IPS DF 4.7 (cell line): ENCODE data around the gene SLC7A8.

ENCODE experiments used
- DNase-seq: peaks from one replicate; pipeline ENCODE4 v3.0.0-alpha.2; 2013; ENCODE audit warnings: low spot score; ENCODE audit errors: extremely low read depth

The SLC7A8 gene

DNA sequence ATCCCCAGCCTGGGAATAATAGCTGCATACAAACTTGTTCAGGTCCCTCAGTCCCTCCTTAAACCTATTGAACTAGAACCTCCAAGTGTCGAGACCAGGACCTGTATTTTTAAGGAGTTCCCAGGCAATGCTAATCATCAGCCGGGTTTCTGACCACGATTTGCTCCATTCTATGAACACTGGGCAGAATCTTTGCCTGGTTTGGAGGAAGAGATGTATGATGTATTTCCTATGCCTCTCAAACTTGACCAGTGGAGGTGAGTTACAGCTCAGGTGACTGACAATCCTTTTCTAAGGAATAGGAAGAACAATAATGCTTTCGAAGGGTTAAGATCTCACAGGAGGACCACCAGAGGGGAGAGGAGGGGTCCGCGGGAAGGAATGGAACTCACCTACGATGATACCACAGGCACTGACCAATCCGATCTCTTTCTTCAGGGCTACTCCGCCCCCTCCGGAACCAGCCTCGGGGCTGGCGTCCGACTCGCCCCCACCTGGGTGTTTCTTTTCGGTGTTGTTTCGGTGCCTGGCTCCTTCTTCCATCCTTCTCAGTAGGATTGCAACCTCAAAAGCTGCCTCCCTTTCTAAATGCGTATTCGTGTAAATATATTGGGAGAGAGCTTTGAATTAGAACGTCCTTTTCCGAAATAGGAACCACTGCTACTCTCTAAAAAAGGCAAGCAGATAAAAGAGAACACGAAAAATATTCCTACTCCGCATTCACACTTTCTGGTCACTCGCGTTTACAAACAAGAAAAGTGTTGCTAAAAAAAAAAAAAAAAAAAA is 895 bp downstream of the SLC7A8 start:
- peak; percentile 69 for DNase-seq

DNA sequence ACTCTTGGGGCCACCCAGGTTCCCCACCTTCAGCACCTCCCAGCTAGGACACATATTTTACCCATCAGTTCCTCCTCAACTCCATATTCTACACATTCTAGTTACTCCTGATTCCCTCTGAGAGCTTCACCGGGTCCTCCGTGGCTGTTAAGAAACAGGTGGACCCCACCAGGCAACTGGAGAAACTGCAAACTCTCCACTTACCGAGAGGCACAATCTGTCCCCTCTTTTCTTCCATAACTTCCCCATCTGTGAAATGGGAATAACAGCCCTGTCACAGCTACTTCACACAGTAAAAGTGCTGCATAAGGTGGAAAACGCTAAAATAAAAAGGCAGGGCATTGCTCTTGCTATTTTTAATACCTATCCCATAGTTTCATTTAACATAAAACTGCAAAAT is 1.5 kb downstream of the SLC7A8 start:
- no peak for DNase-seq

DNA sequence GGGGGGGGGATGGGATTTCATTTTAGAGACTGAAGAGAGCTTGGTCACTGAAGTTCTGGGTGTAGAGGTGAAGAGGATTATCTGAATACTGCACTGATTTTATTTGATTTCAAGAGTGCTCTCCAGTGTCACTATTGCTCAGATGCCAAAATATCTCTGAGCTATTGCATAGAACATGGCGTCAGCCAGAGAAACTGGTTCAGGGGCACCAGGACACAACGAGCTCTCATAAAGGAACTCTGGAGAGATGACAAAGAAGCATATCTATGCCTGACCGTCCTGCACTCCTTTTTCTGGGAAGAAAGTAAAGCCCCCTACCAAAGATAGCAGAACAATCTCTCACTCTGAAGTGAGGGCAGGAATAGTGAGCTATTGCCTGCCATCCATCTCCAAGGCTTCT is 2.0 kb downstream of the SLC7A8 start:
- no peak for DNase-seq

DNA sequence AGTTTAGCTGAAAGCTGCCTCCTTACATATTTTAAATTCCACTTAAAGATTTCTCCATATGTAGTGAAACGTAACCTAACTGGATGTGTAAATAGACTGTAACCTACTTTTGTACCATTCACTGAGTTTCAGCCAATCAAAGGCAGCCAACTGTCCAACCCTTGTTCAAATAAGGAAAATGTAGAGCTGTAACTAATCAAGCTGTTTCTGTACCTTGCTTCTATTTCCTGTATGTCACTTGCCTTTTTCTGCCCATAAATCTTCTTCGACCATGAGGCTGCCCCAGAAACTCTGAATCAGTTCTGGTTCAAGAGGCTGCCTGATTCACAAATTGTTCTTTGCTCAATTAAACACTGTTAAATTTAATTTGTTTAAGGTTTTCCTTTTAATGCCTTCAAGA is 6.3 kb downstream of the SLC7A8 start:
- DNase-seq = no peak

DNA sequence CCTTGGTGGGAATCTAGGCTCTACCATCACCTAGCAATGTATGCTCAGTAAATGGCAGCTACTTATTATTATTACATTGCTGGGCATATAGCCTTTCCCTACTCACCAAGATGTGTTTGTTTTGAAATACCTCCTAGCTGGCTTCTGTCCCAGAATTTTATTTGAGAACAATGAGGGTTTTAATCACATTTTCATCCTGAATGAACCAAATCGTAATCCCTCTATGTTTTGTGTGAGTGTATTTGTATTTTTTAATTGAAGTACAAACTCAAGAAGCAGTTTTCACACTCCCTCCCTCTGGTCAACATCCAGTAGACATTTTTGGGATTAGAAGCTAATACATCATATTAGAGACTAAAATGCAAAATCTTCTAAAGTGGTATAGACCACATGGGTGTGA is 7.6 kb downstream of the SLC7A8 start:
- no peak for DNase-seq

DNA sequence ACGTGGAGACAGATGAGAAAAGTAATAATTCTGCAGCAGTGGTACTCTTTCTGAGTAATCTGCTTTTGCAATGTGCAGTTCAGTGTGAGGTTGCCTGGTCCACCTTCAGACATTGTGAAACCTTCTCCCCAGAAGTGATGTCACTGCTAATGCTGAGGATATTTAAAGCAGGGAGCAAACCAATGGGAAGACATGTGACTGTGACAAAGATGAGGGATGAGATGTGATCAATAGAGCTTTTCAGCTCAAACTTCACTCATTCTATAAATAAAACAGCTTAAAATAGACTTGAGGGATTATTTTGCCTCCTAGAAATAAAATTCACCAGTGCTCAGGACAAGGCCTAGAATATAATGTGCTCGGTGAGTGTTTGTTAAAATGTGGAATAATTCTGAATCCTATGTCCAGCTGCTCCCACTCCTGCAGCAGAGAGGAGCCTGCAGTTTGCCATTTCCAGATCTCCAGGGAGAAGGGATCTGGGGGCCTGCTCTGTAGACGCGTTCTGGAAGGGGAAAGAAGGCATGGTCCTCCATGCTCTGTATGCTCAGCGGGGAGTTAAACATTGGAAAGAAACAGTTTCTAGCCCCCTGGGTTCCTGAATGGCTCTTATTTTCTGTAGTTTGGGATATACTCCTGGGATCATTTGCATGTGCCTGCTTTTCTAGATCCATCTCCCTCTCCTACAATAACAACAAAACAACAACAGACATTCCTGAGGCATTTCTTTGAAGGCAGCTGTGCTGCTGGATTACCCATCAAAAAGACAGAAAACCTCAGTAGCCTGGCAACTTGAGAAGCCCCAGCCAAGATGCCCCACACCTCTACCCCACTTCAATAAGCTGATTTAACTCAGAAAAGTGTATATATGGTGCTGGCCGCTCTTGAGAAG is 8.9 kb downstream of the SLC7A8 start:
- DNase-seq = no peak

DNA sequence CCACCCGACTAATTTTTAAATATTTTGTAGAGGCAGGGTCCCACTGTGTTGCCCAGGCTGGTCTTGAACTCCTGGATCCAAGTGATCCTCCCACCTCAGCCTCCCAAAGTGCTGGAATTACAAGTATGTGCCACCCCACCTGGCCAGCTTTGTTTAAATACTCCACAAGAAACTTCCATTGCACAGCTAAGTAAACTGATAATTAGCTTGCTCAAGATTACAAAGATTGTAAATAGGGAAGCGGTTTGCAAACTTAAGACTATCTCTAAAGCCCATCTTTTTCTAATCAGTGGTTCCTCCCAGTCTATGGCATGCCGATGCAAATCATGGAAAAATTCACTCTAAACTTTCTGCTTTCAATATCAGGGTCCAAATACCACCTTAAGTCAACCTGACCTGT is 9.7 kb downstream of the SLC7A8 start:
- DNase-seq = no peak

DNA sequence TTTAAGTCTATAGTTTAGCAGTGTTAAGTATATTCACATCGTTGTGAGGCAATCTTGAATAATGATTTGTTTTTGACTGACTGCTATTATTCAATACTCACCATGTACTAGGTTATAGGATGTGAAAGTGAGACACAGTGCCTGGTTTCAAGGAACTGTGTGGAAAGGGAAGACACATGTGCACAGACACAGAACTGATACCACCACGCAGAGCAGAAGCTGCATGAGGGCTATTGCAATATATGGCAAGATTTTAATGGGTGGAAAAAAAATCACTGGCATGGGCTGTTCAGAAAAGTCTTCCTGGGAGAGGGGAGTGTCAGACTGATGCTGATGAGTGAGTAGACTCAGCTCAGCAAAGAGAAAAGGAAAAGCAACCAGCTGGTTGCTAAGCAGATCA is 10.4 kb downstream of the SLC7A8 start:
- no peak for DNase-seq

DNA sequence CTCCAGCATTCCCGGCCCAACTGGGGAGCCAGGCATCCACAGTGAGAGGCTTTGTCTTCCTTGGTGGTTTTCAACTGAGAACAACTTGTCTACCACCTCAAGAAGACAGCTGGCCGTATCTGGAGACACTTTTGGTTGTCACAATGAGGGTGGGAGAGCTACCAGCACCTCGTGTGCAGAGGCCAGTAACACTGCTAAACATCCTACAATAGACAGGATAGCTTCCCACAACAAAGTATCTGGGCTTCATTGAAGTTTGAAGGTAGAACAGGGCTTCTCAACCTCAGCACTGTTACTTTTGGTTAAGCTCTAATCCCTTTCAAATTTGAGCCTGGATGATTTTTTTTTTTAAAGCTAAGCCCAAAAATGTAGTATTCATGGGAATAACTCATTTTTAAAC is 10.9 kb downstream of the SLC7A8 start:
- no peak for DNase-seq

DNA sequence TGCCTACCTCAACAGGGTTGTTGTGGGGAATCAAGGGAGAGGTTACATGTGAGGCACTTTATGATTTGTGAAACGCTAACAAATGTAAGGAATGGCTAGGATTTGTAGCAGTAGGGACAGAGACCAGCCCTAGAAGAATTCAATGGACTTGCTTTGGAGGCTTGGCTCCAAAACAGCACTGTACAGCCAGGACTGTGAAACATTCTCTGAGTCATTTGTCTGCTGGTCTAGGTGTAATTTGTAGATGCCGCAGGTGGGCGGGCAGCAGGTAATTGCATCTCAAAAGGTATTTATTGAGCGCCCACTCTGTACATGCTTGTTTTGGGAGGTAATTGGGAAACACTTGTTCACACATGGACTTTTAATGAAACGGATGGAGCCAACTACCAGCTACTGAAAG is 11.4 kb downstream of the SLC7A8 start:
- no peak for DNase-seq

DNA sequence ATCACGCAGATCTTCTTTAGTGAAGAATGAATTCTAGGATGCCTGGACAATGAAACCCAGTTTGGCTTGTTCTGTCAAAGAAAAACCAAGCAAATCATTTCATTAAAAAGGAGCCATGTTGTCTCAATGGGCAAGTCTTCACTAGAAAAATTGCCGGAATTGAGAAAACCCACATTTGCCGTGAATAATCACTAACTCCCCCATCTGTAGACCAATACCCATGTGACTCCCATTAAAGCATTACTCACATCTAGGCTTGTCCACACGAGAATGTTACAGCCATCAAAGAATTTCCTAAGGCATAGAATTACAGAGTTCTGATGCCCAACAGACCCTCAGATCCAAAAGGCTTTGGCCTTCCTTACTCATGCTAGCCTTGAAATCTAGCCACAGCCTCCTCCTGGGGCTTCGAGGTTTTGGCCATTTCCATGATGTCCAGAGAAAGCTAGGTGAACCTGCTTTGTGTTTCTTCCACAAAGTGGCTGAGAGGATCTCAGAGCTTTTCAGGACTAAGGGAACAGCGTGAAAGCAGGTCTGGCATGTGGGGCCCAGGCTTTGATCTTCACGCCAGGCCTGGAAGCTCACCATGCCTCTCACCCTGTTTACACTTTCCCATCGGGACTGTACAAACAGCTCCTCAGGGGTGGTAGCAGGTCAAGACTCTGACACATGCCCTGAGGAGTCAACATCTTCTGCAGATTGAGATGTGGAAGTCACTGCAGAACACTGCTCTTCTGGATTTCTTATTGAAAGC is 12.1 kb downstream of the SLC7A8 start:
- DNase-seq = no peak

DNA sequence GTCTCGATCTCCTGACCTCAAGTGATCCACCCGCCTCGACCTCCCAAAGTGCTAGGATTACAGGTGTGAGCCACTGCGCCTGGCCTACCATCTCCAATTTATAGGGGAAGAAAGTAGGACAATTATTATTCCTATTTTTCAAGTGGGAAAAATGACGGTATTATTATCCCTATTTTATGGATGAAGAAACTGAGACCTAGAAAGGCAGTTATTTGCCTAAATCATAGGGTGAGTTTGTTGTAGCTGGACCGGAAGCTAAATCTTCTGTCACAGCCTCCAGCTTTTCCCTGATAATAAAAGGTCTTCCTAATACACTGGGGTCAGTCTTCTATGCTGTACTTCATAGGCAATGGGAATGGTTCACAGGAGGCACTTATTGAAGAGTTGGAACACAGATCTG is 13.8 kb downstream of the SLC7A8 start:
- DNase-seq = no peak

DNA sequence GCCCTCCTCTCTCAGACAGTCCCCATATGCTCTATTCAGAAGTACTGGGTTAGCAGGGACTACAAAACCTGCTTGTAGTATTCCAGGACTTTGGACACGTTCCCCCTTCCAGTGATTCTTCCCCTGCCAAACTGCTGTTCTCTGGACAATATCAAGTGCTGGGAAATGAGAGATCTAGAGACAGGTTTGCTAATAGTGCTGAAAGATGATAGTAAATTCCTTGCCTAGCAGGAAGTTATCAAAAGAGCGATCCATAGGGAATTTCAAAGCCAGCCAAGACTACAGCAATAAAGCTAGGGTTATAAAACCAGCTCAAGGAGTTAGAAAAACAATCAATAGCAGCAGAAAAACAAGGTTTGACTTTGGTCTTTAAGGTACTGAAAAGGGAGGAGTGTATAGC is 15.2 kb downstream of the SLC7A8 start:
- no peak for DNase-seq

DNA sequence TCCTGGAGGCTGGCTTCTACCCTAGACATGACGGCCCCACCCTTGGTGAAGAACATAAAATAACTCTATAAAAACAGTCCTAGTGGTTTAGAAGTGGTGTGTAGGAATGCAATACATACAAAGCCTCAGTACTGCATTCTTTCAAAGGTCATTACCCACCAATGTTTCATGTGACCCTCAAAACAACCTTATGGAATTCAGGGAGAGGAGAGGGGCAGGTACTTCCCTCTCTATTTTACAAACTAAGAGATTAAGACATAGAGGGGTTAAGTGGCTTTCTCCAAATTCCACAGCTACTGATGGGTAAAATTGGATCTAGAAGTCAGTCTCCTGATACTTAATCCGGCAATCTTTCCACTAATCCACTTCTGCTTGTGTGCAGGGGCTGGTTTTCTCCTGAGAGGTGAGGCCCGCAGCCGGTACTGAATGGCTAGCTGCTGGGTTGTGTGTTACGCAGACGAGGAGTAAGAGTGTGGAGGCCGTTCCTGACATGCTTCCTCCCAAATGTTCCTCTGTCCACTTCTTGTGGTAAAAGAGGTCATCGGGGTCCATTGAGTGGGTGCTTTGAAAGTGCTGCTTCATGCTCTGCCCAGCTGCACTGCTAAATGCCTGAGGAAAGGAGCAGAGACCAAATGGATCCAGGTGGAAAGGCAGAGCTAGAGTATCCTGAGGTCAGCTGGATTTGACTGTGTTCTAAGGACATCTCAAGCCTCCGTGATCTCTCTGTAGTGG is 16.2 kb downstream of the SLC7A8 start:
- no peak for DNase-seq

DNA sequence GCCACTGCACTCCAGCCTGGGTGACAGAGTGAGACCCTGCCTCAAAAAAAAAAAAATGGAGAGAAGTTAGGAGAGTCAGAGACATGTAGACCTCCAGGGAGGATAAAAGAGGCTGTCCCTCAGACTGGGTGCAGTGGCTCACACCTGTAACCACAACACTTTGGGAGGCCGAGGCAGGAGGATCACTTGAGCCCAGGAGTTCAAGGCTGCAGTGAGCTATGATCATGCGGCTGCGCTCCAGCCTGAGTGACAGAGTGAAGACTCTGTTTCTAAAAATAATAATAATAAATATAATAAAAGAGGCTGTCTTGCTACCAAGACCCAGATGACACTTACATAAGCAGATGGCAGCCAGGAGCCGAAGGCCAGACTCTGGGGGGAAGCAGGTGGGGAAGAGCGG is 18.5 kb downstream of the SLC7A8 start:
- DNase-seq = no peak

DNA sequence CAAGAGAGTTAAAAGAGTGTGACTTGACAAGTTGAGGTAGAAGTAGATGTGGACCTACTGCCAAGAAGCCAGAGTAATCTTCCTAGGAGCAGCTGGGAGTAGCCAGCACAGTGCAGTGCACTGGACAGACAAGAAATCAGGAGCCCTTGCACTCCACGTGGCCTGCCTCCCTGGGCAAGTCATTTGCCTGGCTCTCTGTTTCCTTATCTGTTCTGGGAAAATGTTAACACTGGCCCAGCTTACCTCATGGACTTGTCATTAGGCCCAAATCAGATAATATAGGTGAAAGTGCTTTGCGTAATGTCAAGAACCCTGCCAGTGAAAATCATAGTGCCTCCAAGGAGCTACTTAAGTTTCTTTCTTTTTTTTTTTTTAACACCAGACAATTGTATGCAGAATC is 19.2 kb downstream of the SLC7A8 start:
- DNase-seq = no peak

DNA sequence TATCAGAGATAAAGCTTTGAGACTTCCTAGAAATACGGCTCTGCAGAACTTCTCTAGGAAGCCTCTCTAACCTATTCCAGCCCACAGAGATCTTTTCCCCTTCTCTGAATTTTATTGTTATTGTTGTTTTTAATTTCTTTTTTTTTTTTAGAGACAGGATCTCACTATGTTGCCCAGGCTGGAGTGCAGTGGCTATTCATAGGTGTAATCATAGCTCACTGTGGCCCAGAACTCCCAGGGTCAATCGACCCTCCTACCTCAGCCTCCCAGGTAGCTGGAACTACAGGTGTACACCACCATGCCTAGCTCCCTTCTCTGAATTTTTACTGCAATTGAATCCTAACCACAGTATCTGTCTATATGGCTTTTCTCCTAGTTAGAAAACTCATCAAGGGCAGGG is 19.6 kb downstream of the SLC7A8 start:
- no peak for DNase-seq

DNA sequence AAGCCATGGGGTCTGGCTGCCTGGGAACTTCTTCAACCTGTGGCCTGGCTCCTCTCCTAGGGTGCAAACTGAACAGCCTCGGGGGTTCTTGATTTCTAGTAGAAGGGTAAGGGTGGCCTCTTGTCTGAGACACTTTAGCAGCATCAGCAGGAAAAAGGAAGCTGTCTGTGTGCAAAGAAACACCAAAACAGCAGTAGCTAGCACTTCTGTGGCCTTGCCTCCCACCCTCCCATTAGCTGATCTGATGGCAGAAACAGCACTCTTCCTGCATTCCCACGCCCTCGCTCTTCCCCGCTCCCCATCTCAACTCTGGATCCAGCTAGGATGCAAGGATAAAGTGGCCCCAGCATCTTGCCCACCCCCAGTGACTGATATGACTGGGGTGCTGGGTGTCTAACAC is 20.7 kb downstream of the SLC7A8 start:
- DNase-seq = no peak

DNA sequence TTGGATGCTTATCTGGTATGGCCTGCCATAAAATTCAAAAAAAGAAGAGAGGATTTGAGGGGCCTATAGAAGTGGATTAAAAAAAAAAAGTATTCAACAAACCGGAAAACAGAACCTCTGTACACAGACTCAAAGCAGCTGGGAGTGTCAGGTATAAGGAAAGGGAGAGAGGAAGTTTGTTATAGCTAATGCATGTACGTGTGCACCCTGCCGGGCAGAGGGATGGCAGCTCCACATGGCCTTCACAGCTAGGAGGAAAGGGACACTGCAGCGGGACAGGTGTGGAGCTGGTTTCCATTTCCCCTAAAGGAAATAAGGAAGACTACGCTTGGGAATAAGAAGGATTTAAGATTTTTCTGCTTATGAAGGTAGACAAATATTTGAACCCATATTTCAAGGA is 21.5 kb downstream of the SLC7A8 start:
- DNase-seq = no peak

DNA sequence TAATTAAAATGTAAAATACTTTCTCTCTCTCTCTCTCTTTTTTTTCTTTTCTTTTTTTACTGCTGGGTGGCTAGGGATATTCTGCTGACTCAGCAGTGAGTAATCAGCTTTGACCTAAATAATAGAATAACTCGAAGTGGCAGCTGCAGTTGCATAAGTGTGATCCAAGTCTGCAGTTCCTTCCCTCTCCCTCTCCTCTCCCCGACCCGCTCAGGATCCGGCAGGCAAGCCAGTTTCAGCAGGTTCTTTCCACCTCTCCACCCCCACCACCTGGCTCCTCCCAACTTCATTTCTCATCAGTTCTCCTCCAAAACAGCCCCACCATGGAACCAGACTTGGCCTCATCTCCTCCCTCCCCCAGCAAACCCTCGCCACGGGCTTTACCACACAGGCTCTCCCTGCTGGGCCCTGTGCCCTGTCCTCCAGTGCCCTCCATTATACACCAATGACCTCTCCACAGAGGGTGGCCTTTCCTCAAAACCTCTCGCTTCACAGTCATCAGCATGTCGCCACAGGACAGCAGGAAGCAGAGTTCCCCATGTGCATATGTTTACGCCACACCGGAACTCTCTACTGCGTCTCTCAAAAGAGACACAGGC is 22.4 kb downstream of the SLC7A8 start:
- DNase-seq = no peak

DNA sequence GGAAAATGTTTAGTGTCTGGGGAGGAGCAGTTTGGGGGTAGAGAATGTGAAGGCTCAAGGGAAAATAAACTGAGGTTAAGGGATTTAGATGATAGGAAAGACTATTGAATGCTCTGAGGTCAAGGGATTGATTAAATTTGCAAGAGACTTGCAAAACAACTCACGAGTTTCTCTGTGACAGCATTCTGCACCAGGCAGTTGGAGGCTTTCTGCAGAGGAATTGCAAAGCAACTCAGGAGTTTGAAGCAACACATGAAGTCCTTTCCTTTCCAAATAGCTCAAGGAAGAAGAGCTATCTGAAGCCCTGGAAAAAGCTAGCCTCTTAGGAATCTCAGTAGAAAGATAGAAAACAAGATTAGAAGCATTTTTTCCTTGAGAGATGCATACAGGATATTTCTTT is 23.9 kb downstream of the SLC7A8 start:
- no peak for DNase-seq
